ENCODE results near the gene METTL16.

GRCh38 chr17:2500446-2500845 lies 11.2 kb downstream of the METTL16 start:
- TF ChIP-seq POLR2A (IDR thresholded peaks at IDR 0.05) (no peak), CTCF (IDR thresholded peaks at IDR 0.05) (no peak)

Measured in uterus (tissue), 2 donors.